ENCODE measurements around the gene PREB. TPM values are rescaled to one million over a fixed set of nuclear protein-coding genes. Genes with fewer than 3 reads are reported as not detected.
"Not testable (repeated sequence)": the region's sequence is repeated elsewhere in the genome, so short reads cannot be mapped to it uniquely, and the experiment has no call there.

The PREB gene
- total and polyA plus RNA-seq, 2 donors from 2014 or later, result 46.1 to 66.7 TPM

DNA sequence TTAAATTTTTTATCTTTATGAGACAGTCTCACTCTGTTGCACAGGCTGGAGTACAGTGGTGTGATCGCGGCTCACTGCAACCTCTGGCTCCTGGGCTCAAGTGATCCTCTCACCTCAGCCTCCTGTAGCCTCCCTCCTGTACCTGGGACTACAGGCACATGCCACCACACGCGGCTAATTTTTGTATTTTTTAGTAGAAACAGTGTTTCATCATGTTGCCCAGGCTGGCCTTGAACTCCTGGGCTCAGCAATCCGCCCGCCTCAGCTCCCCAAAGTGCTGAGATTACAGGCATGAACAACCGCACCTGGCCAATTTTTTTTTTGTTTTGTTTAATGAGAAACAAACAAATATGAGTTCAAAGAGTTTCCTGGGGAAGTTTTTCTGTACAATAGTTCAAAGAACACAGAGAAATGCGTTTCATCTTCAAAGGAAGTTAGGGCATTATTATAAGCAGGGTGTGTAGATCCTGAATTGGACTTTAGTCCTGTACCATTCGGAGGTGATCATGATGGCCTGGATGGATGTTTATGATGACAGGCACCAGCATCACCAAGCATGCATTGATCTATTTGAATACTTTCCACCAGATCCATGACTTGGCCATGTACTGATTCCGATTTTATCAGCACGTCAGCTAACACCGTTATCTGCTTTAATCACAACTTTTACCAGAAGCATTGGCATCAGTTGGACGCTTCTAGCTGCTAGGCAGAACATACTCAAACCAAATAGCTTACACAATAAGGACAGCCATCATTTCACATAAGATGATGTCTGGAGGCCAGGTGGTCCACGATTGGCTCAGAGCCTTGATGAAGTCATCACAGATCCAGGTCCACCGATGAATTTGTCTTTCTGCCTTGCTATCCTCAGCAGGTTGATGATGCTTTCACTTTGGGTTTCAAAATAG, 43.3 kb upstream of the PREB start:
- Histone ChIP-seq H3K4me3 (ENCODE audit: low read length in 3 of 3) (no peak overlapping the region), H3K9ac (ENCODE audit: low read length in 3 of 3) (no peak overlapping the region), H3K9me3 (ENCODE audit: control insufficient read depth in 2 of 3, insufficient read depth in 1 of 3, low read length in 3 of 3) (no peaks in the 10 kb centered on the region), H3K27ac (ENCODE audit: low read depth in 2 of 2, low read length in 2 of 2) (no peak overlapping the region), H3K36me3 (ENCODE audit: control insufficient read depth in 2 of 3, insufficient read depth in 3 of 3, low read length in 3 of 3) (no peaks in the 10 kb centered on the region), H3K27me3 (ENCODE audit: control insufficient read depth, insufficient read depth, low read length) (no peaks in the 10 kb centered on the region), H3K4me1 (ENCODE audit: control insufficient read depth in 2 of 3, insufficient read depth in 2 of 3, low read depth in 1 of 3, low read length in 3 of 3) (no peaks in the 10 kb centered on the region)
- FAIRE-seq (no peak), DNase-seq (no peak)
- intact Hi-C loops (cut with DNase I), result no loop called here
- TF ChIP-seq CTCF (IDR thresholded peaks at IDR 0.05; ENCODE audit: borderline replicate concordance, extremely low read depth, insufficient read depth), result no peak

DNA sequence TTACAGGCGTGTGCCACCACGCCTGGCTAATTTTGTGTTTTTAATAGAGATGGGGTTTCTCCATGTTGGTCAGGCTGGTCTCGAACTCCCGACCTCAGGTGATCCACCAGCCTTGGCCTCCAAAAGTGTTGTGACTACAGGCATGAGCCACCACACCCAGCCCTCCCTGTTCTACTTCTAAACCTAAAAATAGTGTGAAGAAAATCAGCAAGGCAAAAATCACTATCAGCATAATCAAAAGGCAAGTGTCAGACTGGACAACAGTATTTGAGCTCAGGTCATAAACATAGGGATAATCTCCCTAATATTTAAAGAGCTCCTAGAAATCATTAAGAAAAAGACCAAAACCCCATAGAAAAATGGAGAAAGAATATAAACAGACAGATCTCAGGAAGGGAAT, 41.3 kb upstream of the PREB start:
- FAIRE-seq; DNase-seq; H3K9me3 ChIP-seq (ENCODE audit: control insufficient read depth in 2 of 3, insufficient read depth in 1 of 3, low read length in 3 of 3); H3K36me3 ChIP-seq (ENCODE audit: control insufficient read depth in 2 of 3, insufficient read depth in 3 of 3, low read length in 3 of 3); H3K4me3 ChIP-seq (ENCODE audit: low read length in 3 of 3); H3K27me3 ChIP-seq (ENCODE audit: control insufficient read depth, insufficient read depth, low read length); intact Hi-C loops (cut with DNase I); H3K27ac ChIP-seq (ENCODE audit: low read depth in 2 of 2, low read length in 2 of 2); H3K4me1 ChIP-seq (ENCODE audit: control insufficient read depth in 2 of 3, insufficient read depth in 2 of 3, low read depth in 1 of 3, low read length in 3 of 3); H3K9ac ChIP-seq (ENCODE audit: low read length in 3 of 3): not testable (repeated sequence)

GRCh38 chr2:27175330-27175729, 40.9 kb upstream of the PREB start:
- intact Hi-C loops (cut with DNase I), result no loop called here
- TF ChIP-seq CTCF (IDR thresholded peaks at IDR 0.05; ENCODE audit: borderline replicate concordance, extremely low read depth, insufficient read depth), result no peak
- H3K4me3 ChIP-seq (ENCODE audit: low read length in 3 of 3), result no peak overlapping the region
- no peaks in the 10 kb centered on the region for H3K27me3 ChIP-seq (ENCODE audit: control insufficient read depth, insufficient read depth, low read length)
- H3K36me3 ChIP-seq (ENCODE audit: control insufficient read depth in 2 of 3, insufficient read depth in 3 of 3, low read length in 3 of 3), result no peaks in the 10 kb centered on the region
- no peak for DNase-seq
- H3K9me3 ChIP-seq (ENCODE audit: control insufficient read depth in 2 of 3, insufficient read depth in 1 of 3, low read length in 3 of 3), result no peaks in the 10 kb centered on the region
- no peak overlapping the region for H3K27ac ChIP-seq (ENCODE audit: low read depth in 2 of 2, low read length in 2 of 2)
- no peak overlapping the region for H3K9ac ChIP-seq (ENCODE audit: low read length in 3 of 3)
- no peak for FAIRE-seq
- no peaks in the 10 kb centered on the region for H3K4me1 ChIP-seq (ENCODE audit: control insufficient read depth in 2 of 3, insufficient read depth in 2 of 3, low read depth in 1 of 3, low read length in 3 of 3)

DNA sequence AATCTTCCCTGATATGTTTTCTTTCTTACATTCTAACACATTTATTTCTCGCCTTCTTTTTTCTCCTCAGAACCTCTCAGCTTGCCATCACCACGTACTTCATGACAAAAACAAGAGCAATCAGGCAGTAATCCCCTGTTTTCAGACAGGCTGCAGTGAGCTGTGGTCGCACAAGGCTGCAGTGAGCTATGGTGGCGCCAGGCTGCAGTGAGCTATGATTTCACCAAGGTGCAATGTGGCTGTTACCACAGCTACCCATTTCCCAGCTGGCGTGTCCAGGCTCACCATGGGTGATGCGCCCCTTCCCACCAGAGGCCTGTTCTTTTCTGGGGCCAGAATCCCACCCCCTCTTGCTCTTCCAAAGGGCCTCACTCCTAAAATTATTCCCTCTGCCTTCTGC, 40.2 kb upstream of the PREB start:
- DNase-seq (no peak), FAIRE-seq (no peak)
- Histone ChIP-seq H3K9ac (ENCODE audit: low read length in 3 of 3) (no peak overlapping the region), H3K4me3 (ENCODE audit: low read length in 3 of 3) (no peak overlapping the region), H3K4me1 (ENCODE audit: control insufficient read depth in 2 of 3, insufficient read depth in 2 of 3, low read depth in 1 of 3, low read length in 3 of 3) (no peaks in the 10 kb centered on the region), H3K27ac (ENCODE audit: low read depth in 2 of 2, low read length in 2 of 2) (no peak overlapping the region), H3K9me3 (ENCODE audit: control insufficient read depth in 2 of 3, insufficient read depth in 1 of 3, low read length in 3 of 3) (no peaks in the 10 kb centered on the region), H3K36me3 (ENCODE audit: control insufficient read depth in 2 of 3, insufficient read depth in 3 of 3, low read length in 3 of 3) (no peaks in the 10 kb centered on the region), H3K27me3 (ENCODE audit: control insufficient read depth, insufficient read depth, low read length) (no peaks in the 10 kb centered on the region)
- intact Hi-C loops (cut with DNase I), result no loop called here
- no peak for TF ChIP-seq CTCF (IDR thresholded peaks at IDR 0.05; ENCODE audit: borderline replicate concordance, extremely low read depth, insufficient read depth)

Data from kidney (tissue), 14 donors.